Caco-2 (cell line): ENCODE measurements around the gene SLC15A1. TPM values are rescaled to one million over a fixed set of nuclear protein-coding genes. Genes with fewer than 3 reads are reported as not detected.

Source experiments
- total RNA-seq: library from RNA; stranded (reverse); gene quantifications from 2 replicates; pipeline ENCODE4 v1.2.3, GENCODE V29; 2022

The SLC15A1 gene
- total RNA-seq, 1 experiment from 2014 or later, result 12.3 TPM

Other genes with a start within 250 kb of the SLC15A1 start
- 244 and 253 TPM in 2 replicates for gene STK24, start 175.6 kb downstream of the SLC15A1 start, total RNA-seq
- gene DOCK9, start 225.4 kb upstream of the SLC15A1 start, total RNA-seq, result 219 and 260 TPM in 2 replicates